ENCODE data around the gene CT45A7.
"Not testable (repeated sequence)": the region's sequence is repeated elsewhere in the genome, so short reads cannot be mapped to it uniquely, and the experiment has no call there.

Gene CT45A7, protein sequence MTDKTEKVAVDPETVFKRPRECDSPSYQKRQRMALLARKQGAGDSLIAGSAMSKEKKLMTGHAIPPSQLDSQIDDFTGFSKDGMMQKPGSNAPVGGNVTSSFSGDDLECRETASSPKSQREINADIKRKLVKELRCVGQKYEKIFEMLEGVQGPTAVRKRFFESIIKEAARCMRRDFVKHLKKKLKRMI

DNA sequence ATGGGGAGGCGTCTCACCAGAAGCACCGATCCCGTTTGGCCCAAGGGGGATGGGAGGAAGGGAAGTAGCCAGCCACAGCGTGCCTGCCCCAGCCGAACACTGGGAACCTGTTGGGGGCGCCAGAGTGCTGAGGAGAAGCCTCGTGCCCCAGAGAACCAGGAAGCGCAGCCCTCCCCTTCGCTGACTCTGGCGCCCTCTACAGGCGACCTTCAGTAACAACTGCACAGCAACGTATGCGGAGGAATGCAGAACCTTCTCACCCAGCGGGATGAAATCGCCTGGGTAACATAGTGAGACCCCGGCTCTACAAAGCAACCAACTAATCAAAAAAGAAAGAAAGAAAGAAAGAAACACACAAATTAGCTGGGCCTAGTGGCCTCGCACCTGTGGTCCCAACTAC, at the start of gene CT45A7:
TSS of gene CT45A7 (minus strand) at position 101 of the 400 bp plus-strand sequence. CDS start 3,747 bp downstream, outside the sequence.
- not testable (repeated sequence) for DNase-seq (ENCODE audit: low spot score)

DNA sequence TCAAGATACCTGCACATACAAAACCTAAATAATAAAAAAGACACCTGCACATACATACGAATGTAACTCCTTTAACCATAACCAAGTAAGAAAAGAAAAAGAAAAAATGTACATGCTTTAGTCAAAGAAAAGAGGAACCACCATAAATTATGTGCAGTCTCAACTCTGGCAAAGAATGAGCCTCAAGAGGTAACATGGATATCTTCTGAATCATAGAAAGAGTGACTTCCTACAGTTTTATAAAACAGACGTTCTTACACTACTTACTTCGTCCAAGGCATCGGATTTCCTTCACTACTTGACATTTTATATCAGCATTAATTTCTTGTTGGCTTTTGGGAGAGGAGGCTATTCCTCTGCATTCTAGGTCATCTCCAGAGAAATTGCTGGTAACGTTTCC, 45.7 kb upstream of the CT45A7 start:
- DNase-seq (ENCODE audit: low spot score): not testable (repeated sequence)

DNA sequence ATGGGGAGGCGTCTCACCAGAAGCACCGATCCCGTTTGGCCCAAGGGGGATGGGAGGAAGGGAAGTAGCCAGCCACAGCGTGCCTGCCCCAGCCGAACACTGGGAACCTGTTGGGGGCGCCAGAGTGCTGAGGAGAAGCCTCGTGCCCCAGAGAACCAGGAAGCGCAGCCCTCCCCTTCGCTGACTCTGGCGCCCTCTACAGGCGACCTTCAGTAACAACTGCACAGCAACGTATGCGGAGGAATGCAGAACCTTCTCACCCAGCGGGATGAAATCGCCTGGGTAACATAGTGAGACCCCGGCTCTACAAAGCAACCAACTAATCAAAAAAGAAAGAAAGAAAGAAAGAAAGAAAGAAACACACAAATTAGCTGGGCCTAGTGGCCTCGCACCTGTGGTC, 34.6 kb upstream of the CT45A7 start, which contains the start of gene CT45A9:
TSS of gene CT45A9 (minus strand) at position 101 of the 400 bp plus-strand sequence. CDS start 3,751 bp downstream, outside the sequence.
- DNase-seq (ENCODE audit: low spot score): not testable (repeated sequence)

DNA sequence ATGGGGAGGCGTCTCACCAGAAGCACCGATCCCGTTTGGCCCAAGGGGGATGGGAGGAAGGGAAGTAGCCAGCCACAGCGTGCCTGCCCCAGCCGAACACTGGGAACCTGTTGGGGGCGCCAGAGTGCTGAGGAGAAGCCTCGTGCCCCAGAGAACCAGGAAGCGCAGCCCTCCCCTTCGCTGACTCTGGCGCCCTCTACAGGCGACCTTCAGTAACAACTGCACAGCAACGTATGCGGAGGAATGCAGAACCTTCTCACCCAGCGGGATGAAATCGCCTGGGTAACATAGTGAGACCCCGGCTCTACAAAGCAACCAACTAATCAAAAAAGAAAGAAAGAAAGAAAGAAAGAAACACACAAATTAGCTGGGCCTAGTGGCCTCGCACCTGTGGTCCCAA, 17.4 kb upstream of the CT45A7 start, which contains the start of gene CT45A8:
TSS of gene CT45A8 (minus strand) at position 101 of the 400 bp plus-strand sequence. CDS start 3,755 bp downstream, outside the sequence.
- DNase-seq (ENCODE audit: low spot score): not testable (repeated sequence)

DNA sequence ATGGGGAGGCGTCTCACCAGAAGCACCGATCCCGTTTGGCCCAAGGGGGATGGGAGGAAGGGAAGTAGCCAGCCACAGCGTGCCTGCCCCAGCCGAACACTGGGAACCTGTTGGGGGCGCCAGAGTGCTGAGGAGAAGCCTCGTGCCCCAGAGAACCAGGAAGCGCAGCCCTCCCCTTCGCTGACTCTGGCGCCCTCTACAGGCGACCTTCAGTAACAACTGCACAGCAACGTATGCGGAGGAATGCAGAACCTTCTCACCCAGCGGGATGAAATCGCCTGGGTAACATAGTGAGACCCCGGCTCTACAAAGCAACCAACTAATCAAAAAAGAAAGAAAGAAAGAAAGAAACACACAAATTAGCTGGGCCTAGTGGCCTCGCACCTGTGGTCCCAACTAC, 17.2 kb downstream of the CT45A7 start, which contains the start of gene CT45A2:
TSS of gene CT45A2 (minus strand) at position 101 of the 400 bp plus-strand sequence. CDS start 3,747 bp downstream, outside the sequence.
- not testable (repeated sequence) for DNase-seq (ENCODE audit: low spot score)

DNA sequence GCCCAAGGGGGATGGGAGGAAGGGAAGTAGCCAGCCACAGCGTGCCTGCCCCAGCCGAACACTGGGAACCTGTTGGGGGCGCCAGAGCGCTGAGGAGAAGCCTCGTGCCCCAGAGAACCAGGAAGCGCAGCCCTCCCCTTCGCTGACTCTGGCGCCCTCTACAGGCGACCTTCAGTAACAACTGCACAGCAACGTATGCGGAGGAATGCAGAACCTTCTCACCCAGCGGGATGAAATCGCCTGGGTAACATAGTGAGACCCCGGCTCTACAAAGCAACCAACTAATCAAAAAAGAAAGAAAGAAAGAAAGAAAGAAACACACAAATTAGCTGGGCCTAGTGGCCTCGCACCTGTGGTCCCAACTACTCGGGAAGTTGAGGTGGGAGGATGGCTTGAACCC, 34.4 kb downstream of the CT45A7 start, which contains the start of gene CT45A6:
TSS of gene CT45A6 (minus strand) at position 101 of the 400 bp plus-strand sequence. CDS start 3,794 bp downstream, outside the sequence.
- not testable (repeated sequence) for DNase-seq (ENCODE audit: low spot score)

DNA sequence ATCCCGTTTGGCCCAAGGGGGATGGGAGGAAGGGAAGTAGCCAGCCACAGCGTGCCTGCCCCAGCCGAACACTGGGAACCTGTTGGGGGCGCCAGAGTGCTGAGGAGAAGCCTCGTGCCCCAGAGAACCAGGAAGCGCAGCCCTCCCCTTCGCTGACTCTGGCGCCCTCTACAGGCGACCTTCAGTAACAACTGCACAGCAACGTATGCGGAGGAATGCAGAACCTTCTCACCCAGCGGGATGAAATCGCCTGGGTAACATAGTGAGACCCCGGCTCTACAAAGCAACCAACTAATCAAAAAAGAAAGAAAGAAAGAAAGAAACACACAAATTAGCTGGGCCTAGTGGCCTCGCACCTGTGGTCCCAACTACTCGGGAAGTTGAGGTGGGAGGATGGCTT, 51.7 kb downstream of the CT45A7 start, which contains the start of gene CT45A5:
TSS of gene CT45A5 (minus strand) at position 101 of the 400 bp plus-strand sequence. CDS start 3,774 bp downstream, outside the sequence.
- not testable (repeated sequence) for DNase-seq (ENCODE audit: low spot score)

Measured in putamen (tissue), 1 donor.